ENCODE data around the gene OTOS. TPM values are rescaled to one million over a fixed set of nuclear protein-coding genes. Genes with fewer than 3 reads are reported as not detected.

The OTOS gene
- total and polyA plus RNA-seq, 2 of the 13 experiments (the other 11 are each of a cell fraction or from before 2014, with no cell fraction given) = not detected

- TF ChIP-seq HMGXB3 (CRISPR knock-in tag; IDR thresholded peaks at IDR 0.05; ENCODE audit: borderline replicate concordance) = no peak
- TF ChIP-seq RXRB (CRISPR knock-in tag; IDR thresholded peaks at IDR 0.05; ENCODE audit: borderline replicate concordance) = no peak
- no peak for TF ChIP-seq HHEX (CRISPR knock-in tag; IDR thresholded peaks at IDR 0.05)
- TF ChIP-seq RARA (CRISPR knock-in tag; IDR thresholded peaks at IDR 0.05) = no peak
- TF ChIP-seq NR3C1 (CRISPR knock-in tag; IDR thresholded peaks at IDR 0.05) = no peak
- no peak for TF ChIP-seq ZFP37 (CRISPR knock-in tag; IDR thresholded peaks at IDR 0.05; ENCODE audit: borderline replicate concordance)
- no peak for TF ChIP-seq CBFB (CRISPR knock-in tag; IDR thresholded peaks at IDR 0.05)
- no peak for TF ChIP-seq ZNF687 (CRISPR knock-in tag; IDR thresholded peaks at IDR 0.05)
- TF ChIP-seq ZNF414 (CRISPR knock-in tag; IDR thresholded peaks at IDR 0.05) = no peak
- no peak for TF ChIP-seq ZBTB34 (CRISPR knock-in tag; IDR thresholded peaks at IDR 0.05)
- TF ChIP-seq SPEN (CRISPR knock-in tag; IDR thresholded peaks at IDR 0.05; ENCODE audit: low read depth) = no peak
- no peak for TF ChIP-seq SP2 (CRISPR knock-in tag; IDR thresholded peaks at IDR 0.05)
Measured at GRCh38 chr2:240089306-240089705, 51.2 kb downstream of the OTOS start (continued).
